GM19452 (cell line): ENCODE results near the gene CREB3L2.
"Not testable (repeated sequence)": the region's sequence is repeated elsewhere in the genome, so short reads cannot be mapped to it uniquely, and the experiment has no call there.

Experiments
- ATAC-seq: cut with Tn5 transposase; IDR thresholded peaks from one replicate; pipeline ENCODE4 v1.9.1; 2021; ENCODE audit not compliant: unreplicated experiment

CREB3L2 gene

DNA sequence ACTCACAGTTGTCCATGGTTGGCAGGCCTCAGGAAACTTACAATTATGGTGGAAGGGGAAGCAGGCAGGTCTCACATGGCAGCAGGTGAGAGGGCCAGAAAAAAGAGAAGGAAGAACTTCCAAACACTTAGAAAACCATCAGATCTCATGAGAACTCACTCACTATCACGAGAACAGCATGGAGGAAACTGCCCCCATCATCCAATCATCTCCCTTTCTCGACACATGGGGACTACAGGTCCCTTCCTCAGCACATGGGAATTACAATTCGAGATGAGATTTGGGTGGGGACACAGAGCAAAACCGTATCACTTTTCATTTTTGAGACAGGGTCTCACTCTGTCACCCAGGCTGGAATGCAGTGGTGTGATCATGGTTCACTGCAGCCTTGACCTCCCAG lies 12.3 kb upstream of the CREB3L2 start:
- ATAC-seq, result not testable (repeated sequence)

DNA sequence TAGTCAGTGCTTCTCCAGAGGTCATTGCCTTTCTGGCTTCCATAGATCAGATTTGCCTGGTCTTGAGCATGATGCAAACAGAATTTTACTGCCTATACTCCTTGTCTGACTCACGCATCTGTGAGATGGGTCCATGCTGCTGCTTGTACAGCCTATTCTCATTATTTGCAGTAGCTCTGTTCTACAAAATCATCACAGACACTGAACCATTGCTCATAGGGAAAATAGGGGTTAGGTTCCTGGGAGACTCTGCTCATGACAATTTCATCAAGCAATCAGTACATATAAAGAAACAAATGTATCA lies 7.4 kb upstream of the CREB3L2 start:
- no peak for ATAC-seq

DNA sequence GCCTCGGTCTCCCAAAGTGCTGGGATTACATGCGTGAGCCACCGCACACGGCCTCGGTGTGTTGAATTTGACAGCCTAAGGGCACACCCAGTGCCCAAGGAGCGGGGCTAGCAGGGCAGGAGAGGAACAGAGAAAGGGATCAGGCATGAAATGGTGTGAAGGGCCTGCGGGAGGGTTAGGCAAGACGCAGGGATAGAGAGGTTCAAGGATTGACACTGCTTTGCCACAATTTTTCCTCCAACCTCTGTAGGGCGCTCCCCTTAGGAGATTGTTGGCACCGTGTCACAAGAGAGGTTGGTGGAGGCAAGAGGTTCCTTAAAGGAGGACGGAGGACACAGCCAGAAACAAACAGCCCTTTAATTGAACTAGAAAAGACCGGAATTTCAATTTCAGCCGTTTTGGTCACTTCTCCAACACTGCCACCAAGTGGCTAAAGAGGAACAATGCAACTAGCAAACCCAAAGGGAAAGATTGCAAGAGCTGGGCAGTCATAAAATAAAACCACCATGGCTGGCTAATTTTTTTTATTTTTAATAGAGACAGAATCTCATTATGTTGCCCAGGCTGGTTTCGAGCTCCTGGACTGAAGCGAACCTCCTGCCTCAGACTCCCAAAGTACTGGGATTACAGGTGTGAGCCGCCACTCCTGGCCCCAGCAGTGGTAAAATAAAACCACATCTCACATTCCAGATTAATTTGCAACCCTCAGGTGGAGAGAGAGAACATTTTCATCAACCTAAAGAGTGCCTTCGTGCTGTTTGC lies 6.9 kb upstream of the CREB3L2 start:
- ATAC-seq, result no peak

DNA sequence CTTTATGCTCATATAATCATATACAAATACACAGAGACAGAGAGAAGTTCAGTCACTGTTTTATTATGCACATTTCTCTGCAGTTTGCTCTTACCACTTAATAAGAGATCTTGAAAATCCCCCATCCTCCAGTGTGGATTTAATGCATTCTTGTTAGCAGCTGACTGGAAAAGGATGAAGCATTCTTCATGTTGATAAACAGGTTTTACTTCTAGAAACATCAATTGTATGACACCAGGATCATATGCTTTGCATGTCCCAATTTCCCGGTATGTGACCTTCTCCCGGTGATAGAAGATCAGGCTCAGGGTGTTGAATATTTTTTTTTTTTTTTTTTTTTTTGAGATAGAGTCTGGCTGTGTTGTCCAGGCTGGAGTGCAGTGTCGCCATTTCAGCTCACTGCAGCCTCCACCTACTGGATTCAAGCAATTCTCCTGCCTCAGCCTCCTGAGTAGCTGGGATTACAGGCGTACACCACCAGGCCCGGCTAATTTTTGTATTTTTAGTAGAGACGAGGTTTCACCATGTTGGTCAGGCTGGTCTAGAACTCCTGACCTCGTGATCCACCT lies 6.2 kb upstream of the CREB3L2 start:
- no peak for ATAC-seq

DNA sequence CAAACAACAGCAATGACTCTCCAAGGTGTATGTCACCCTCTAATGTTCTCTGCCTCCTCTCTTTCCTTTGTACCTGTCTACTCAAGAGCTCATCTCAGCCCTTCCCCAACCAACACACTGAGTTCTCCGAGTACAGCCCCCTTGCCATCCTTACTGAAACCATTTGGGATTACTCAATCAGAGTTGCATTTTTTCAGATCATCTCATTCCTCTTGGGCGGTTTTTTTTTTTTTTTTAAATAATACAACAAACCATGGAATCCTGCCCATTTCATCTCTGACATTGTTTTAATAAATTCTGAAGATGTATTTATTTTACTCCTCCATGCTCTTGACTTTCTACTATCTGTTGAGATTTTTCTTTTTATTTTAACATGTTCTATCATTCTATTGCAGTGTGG lies 4.2 kb upstream of the CREB3L2 start:
- no peak for ATAC-seq

DNA sequence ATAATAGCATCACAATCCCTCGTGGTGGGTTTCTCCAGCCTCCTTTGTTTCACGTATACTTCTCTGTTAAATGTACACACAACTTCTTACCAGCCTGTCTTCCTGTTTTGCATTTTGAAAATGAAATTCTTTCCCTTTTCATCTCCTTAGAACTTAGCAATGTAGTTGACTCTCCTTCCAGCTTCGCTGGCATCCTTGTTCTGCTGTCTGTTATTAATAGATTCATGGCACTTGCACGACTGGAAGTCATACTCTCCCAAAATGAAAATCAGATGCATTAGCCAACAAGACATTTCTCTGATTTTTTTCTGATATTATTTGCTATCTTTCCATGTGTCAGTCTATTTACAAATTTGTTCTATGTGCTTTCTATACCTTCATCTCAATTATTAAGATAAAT lies 3.0 kb upstream of the CREB3L2 start:
- no peak for ATAC-seq

DNA sequence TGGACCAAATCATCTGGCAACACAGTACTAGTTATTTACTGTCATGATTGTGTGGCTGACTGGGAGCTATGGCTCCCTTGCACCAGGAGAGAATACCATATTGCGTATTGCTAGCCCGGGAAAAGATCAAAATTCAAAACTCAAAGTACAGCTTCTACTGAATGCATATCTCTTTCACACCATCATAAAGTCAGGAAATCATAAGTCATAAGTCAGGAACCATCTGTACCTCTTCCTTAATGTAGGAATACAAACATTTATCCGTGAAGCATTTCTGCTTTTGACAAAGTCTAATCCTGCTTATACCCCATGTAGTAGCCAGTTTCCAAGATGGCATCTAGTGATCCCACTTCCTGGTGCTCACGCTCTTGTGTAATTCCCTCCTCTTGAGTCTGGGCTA lies 2.2 kb upstream of the CREB3L2 start:
- no peak for ATAC-seq

DNA sequence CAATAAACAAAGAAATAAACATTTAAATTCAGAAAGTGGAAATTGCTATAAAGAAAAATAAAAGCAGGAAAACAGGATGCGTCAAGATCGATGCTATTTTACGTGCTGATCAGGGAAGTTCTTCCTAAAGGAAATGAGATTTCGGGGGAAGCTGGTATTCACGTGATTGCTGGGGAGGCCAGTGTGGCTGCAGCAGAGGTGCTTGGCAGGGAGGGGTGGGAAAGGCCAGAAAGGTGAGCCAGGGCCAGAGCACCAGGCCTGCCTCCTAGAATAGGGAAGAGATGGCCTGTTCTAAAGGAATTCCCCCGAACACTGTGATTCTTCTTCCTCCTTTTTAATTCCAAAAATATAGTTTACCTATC lies 923 bp upstream of the CREB3L2 start:
- no peak for ATAC-seq

DNA sequence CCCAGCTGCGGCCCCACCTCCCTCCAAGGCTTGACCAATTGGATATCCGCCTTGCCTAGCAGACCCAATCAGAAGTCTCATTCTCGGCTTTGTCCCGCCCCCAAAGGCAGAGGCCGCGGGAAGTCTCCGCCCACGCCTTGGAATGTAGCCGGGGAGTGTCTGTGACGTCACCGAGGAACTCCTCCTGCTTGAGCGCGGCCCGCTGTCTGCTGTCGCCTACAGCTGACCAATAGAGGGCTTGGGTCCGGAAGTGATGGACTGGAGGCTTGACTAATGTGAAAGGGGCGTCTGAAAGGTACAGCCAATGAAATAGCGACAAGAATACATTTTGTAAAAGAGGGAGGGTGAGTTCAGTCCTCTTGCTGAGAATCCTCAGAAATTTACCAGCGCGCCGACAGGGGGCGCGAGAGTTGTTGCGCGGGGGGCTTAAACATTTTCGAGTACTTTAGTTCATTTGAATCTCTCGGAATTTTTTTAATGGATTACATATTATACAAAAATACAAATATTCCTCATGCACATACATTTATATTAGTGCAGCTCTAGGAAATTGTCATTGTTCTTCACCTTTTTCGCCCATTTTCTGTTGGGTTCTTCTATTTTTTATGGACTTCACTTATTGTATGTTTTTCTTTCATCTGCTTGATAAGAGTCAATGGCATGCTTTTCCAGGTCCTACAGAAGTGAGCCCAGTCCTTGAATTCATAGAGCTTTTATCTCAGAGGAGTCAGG lies 376 bp upstream of the CREB3L2 start:
- ATAC-seq, result peak; percentile 97

DNA sequence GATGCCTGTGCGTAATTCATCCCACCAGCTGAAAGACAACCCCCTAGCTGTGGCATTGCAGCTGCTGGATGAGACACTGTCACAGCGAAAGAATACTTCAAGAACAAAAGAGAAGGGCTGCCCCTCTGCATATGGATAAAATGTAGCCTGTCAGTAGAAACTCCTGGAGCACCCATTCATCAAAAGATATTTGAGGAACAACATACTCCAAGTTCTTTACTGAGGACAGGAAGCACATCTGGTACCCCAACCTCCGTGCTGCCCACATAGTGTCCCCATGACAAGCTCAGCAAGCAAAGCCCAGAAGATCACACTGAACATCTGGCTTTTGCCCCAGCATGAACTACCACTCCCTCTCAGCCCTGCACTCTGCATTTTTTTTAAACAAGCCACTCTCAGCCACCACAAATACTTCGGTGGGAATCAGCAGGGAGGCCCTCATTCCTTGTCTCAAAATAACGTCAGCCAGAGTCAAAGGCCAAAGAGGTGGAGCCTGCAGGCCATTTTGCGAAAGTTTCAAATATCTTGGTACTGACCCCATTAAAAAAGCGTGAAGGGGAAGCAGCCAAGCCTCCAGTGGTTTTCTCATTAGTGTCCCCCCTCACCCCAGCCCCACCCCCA lies 1.7 kb downstream of the CREB3L2 start:
- no peak for ATAC-seq

DNA sequence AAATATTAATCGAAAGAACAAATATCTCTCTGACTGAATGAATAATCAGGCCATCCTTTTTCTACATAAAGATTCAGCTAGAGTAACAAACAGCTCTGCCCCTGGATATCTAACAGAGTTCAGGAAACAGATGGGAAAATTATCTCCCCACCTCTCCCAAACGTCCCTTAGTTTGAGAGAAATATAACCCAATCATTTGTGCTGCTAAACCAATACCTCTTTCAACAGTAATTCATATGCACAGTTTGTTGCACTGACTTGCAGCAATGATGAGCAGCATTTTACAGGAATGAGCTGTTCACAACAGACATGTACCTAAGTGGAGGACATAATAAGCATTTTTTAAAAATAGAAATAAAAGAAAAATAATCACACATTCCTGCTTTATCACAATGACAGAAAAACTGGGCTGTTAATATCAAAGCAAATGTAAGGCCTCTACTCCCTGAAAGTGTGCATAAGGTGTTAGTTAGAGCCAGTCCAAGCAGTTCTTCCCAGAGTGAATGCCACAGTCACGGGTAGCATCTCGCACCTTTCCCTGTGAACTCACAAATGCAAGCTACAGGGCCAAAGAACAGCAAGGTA lies 2.3 kb downstream of the CREB3L2 start:
- ATAC-seq, result no peak

DNA sequence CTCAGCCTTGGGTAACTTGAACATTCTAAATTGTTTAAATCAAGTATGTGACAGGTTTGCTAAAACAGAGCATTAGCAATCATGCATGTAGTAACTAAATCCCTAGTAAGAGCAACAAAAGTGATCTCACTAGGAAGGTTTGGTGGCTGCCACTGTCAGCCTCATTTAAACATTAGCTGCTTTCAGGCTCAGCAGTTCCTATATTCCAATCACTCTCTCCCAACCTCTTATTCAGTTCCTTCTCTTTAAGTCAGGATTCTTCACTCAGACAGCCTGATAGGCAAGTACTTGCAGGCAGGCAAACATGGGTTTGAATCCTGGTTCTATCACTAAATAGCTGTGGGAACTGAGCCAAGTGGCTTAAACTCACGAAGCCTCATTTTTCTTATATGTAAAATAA lies 3.6 kb downstream of the CREB3L2 start:
- ATAC-seq, result no peak

DNA sequence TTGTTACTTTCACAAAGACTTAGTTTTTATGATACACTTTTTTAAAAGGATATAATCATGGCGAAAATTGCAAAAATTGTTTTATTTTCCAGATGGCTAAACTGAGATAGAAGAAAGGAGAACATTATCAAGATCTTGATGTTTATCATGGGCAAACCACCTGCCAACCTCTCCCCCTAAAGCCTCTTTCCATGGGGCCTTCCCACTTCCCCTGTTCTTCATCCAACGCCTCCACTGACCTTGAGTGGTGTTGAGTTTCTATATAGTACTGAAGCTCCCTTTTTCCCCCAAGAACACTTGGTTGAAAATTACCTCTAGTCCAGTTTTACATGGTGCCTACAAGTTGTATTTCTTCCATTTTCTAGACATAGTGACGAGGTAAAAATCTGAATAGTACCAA lies 5.0 kb downstream of the CREB3L2 start:
- ATAC-seq, result no peak

DNA sequence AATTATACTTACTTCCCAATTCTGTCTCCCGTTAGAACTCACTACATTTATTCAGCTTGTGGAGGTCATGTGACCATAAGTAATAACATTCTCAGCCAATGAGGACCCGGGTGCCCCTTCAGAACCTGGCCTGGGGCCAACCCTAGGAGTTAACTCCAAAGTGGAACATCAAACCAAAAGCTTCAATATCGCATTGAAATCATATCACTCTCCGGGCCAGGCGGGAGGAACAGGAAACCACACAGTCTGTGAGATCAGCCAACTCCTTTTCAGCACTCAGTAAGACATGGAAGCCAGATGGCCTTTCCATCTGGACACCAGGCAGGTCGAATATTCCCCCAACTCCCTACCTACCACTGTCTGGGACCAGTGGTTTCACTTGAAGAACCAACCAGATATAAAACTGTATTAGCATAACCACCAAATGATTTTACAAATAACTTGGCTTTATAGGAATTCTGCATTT lies 5.5 kb downstream of the CREB3L2 start:
- no peak for ATAC-seq

DNA sequence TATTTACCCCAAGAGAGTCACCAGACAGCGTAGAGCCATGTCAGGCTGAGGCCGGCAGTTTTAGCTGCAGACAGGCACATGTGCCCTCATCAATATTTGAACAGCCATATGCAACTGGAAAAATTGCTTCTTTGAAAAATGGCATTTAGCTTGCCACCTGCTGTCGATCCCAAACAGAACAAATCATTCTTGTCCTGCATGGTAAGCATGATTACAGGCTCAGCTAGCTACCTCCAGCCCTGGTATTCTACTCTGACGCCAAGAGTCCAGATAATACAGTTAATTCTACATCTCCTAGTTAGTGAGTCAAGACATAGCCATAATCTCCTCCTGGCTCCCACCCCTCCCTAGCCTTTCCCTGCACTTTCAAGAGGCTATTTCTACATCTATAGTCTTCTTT lies 7.7 kb downstream of the CREB3L2 start:
- ATAC-seq, result no peak

DNA sequence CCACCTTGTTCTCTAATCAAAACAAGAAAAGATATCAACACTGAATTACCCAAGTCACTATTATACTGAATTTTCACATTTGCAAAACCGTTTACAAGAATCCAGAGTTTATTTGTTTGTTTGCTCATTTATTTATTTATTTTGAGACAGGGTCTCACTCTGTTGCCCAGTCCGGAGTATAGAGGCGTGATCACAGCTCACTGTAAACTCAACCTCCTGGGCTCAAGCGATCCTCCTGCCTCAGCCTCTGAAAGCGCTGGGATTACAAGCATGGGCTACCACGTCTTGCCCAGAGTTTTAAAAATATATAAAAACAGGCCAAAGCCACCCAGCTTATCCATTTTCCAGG lies 8.5 kb downstream of the CREB3L2 start:
- ATAC-seq, result no peak

DNA sequence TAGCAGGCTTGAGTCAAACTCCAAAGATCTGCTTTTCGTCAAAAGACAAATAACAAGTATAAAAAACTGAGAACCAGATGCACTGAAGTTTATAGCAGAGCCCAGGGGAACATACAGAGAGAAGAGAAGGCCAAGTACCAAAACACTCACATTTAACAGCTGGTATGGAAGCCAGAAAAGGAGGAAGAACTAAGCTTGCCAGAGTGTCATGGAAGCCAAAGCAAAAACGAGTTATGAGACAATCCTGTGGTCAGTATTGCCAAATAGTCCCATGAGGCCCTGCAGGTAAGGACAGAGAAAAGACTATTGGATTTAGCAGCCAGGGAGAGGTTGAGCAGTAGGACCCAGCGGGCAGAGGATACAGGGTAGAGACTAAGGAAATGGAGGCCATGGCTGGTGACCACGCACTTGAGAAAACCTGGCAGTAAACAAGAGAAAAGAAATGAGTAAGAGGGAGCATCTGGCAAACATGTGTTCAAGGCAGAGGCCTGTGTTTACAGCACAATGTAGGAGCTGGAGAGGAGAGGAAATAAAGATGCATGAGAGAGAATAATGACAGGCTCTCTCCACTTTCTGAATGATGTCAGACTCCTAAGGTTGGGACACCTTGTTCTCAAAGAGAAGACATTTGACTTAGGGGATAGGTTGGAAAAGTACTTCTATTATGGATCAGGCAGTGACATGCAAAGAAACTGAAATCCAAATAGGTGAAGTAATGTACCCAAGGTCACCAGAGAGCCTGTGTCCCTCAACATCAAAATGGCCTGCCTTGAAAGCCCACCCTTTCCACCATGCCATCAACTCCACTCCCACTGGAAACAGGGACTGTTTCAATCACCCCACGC lies 9.1 kb downstream of the CREB3L2 start:
- ATAC-seq, result peak; percentile 56

DNA sequence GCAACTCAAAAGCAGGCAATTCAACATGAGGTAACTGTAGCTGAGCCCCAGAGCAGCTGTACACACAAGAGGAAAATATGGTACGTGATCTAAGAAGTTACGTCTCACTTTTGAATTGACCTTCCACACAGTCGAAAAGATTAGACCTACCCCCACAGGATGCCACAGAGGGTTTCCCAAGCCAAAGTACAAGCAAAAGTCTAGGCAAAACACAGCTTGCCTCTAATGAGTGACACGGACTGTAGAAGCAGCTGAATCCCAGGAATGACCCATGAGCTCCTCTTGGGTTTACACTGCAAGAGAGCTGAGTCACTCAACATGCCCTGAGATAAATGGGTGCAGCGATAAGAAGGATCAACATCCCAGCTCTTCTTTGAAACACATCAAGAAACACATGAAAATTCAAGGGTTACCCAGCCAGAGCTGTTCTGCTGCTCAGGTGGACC lies 9.8 kb downstream of the CREB3L2 start:
- no peak for ATAC-seq

DNA sequence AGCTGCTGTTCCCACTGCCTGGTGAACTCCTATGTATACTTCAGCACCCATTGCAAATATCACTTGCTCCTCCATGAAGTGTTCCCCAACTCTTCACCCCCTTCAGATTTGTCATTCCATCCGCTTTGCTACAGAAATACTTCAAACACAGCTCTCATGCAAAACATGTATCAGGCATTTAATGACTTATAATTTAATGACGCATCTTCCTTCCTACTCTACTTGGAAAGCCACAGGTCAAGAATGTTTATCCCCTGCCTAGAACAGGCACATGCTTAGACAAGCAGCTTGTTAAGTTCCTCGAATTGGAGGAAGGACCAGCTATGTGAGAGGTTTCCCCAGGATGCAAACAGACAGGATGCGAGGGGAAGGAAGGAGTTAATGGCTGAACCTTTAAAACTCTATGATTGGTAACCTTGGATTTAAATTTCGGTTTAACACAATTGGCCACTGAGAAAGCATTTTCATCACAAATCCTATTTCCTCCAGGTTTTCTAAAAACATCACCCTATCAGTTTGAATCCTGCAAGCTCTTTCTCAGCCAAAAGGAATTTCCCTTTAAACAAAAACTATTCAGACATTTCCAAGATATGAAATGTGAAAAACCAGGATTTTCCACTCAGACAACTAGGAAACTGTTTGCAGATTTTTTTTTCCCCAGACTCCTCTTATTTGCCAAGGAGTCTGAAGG lies 11.5 kb downstream of the CREB3L2 start:
- no peak for ATAC-seq

DNA sequence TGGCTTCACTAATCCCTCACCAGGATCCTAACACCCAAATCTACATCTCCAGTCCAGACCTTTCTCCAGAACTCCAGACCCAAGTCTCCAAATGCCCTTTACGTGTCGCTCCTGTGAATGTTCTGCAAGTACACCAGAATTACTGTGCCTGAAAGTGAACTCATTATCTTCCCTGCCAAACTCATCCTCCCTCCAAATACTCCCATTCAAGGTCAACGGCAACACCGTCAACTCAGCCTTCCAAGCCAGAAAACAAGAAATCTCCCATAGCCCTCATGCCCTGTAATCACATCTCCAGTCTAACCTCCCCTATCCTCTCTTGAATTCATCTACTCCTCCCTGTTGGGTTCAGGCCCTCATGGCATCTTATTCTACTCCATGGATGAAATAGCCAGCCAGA lies 12.3 kb downstream of the CREB3L2 start:
- no peak for ATAC-seq
